Bronchial epithelial cell (primary cell): ENCODE measurements around the gene SCLY. TPM values are rescaled to one million over a fixed set of nuclear protein-coding genes. Genes with fewer than 3 reads are reported as not detected.
A peak's percentile ranks its signal among the peaks of the same experiment; 100 is the strongest.

Experiments
- DNase-seq: peaks from one replicate; pipeline ENCODE4 v3.0.0-alpha.2; 2010; ENCODE audit warnings: low read depth
- FAIRE-seq: peaks from 2 replicates; lab custom pipeline; 2011; peaks lifted over from hg19 to GRCh38; lab: Jason Lieb, UNC
- H3K27me3 ChIP-seq: 2 replicates; pipeline ENCODE4 v1.5.1; 2011; ENCODE audit warnings: low read length; ENCODE audit not compliant: control insufficient read depth, insufficient read depth
- H3K36me3 ChIP-seq: 2 replicates; pipeline ENCODE4 v1.5.1; 2011; ENCODE audit warnings: low read length; ENCODE audit not compliant: control insufficient read depth, insufficient read depth
- H3K4me3 ChIP-seq: 2 replicates; pipeline ENCODE4 v1.5.1; 2011; ENCODE audit warnings: mild to moderate bottlenecking, low read depth, low read length, control low read depth
- total RNA-seq: library from RNA; depleted of rRNA; stranded (reverse); fragments of >200 nt; gene quantifications from 2 replicates; pipeline ENCODE4 v1.2.1, GENCODE V29; 2014
- TF ChIP-seq, protein P1 (sequence below): IDR thresholded peaks from 2 replicates; pipeline ENCODE4 v1.5.1; 2011; ENCODE audit warnings: mild to moderate bottlenecking, moderate library complexity, low read length, control low read depth, inconsistent platforms; ENCODE audit not compliant: insufficient read depth, severe bottlenecking

The SCLY gene
- total RNA-seq, 1 donor from 2014 or later, result 12.6 TPM

DNA sequence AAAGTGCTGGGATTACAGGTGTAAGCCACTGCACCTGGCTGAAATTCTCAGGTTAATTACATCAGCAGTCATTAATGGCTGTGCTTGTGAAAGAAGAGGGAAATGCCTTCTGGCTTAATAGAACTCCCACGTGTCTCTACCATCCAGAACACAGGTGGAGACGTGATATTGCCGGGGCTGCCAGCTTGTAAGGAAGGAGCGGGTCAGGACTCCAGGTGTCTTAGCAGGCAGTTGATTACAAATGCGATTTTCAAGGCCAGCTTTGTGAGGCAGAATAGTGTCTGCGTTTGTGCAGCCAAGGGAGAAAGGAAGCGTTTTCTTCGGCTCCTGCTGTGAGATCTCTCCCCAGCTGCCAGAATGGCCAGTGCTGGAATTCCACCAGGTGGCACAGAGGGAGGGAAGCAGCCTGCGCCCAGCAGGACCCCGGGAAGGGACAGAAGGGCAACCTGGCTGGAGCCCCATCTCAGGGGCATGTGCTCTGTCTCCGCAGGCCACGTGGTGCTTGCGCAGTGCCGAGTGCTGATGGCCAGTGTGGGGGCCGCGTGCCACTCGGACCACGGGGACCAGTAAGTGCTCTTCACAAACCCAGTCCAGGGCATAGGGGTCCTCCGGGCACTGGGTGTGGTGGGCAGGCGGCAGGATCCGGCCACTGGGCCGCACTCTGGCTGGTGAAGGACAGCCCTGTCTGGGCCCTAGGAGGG, 35.7 kb downstream of the SCLY start:
- DNase-seq, result peak; percentile 15
- FAIRE-seq, result peak; percentile 66
- Histone ChIP-seq H3K27me3 (no peaks in the 10 kb centered on the region), H3K4me3 (no peak overlapping the region), H3K36me3 (no peaks in the 10 kb centered on the region)
- TF ChIP-seq, protein P1, sequence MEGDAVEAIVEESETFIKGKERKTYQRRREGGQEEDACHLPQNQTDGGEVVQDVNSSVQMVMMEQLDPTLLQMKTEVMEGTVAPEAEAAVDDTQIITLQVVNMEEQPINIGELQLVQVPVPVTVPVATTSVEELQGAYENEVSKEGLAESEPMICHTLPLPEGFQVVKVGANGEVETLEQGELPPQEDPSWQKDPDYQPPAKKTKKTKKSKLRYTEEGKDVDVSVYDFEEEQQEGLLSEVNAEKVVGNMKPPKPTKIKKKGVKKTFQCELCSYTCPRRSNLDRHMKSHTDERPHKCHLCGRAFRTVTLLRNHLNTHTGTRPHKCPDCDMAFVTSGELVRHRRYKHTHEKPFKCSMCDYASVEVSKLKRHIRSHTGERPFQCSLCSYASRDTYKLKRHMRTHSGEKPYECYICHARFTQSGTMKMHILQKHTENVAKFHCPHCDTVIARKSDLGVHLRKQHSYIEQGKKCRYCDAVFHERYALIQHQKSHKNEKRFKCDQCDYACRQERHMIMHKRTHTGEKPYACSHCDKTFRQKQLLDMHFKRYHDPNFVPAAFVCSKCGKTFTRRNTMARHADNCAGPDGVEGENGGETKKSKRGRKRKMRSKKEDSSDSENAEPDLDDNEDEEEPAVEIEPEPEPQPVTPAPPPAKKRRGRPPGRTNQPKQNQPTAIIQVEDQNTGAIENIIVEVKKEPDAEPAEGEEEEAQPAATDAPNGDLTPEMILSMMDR, result no peak

- H3K36me3 ChIP-seq, result no peaks in the 10 kb centered on the region
- TF ChIP-seq, protein P1, result no peak
These were observed 36.6 kb downstream of the SCLY start for GRCh38 chr2:238097201-238097987.

GRCh38 chr2:238097988-238098871, 37.4 kb downstream of the SCLY start:
- H3K4me3 ChIP-seq, result no peak overlapping the region
- TF ChIP-seq, protein P1, result no peak
- no peaks in the 10 kb centered on the region for H3K36me3 ChIP-seq
- H3K27me3 ChIP-seq, result no peaks in the 10 kb centered on the region
- FAIRE-seq (peak; percentile 76), DNase-seq (peak; percentile 17)

More at GRCh38 chr2:238097201-238097987, 36.6 kb downstream of the SCLY start:
- Histone ChIP-seq H3K4me3 (no peak overlapping the region), H3K27me3 (no peaks in the 10 kb centered on the region)
- FAIRE-seq (no peak), DNase-seq (no peak)

DNA sequence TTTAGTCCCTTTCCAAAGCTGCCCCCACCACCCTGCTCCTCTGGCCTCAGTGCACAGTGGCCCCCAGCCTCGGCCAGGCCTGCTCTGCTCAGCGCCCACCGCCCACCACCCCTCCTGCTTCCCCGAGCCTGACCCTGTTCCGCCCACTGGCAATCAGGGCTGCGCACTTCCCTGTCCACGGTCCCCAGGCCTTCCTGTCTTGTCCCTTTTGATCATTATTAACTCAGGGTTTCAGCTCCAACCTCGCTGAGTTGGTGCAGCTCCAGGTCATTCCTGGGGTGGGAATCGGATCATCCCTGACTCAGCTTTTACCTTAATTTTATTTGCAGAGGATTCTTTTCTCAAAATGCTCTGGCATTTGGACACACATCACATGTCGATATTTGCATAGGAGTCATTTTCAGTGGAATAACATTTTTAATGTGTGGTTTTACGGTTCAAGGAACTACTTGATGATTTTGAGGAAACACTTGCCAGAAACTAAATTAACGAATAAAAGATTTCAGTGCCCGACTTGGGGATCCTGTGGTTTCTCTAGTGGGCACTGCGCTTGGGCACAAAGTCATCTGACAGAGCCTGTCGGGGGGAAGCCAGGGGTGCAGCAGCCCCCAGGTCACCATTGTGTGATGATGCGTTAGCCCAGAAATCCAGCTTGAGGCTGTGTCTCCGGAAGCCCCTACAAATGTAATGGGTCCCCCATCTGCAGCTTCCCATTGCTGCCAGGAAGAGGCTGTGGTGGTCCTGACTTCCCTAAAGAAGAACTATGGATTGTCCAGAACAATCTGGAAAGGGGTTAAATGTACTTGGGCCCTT, 38.3 kb downstream of the SCLY start:
- DNase-seq, result no peak
- TF ChIP-seq, protein P1, result no peak
- Histone ChIP-seq H3K36me3 (no peaks in the 10 kb centered on the region), H3K27me3 (no peaks in the 10 kb centered on the region), H3K4me3 (no peak overlapping the region)
- FAIRE-seq, result no peak

DNA sequence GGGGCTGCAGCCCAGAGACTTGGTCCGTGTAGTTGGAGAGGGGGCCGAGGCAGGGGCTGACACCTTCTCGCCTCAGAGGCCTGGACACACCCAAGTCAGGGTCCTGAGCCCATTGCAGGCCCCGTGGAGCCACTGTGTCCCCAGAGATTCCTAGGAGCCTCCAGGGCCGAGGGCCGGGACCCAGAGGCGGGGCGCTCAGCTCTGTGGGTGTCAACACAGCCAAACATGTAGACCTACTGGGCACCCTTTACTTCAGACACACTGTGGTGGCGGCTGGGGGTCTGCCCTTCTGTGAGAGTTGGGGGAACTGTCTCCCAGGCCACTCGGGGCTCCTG, 38.9 kb downstream of the SCLY start:
- no peaks in the 10 kb centered on the region for H3K36me3 ChIP-seq
- no peaks in the 10 kb centered on the region for H3K27me3 ChIP-seq
- DNase-seq (no peak), FAIRE-seq (no peak)
- TF ChIP-seq, protein P1, result no peak
- H3K4me3 ChIP-seq, result no peak overlapping the region
